Activated naive CD8-positive, alpha-beta T cell treated with anti-CD3 and anti-CD28 coated beads, Interleukin-2, amount 10 ng/mL, durations not matched to agents 7 days and 5 days (primary cell): ENCODE results near the gene RANBP9. TPM values are rescaled to one million over a fixed set of nuclear protein-coding genes. Genes with fewer than 3 reads are reported as not detected.
A peak's percentile ranks its signal among the peaks of the same experiment; 100 is the strongest.

Source experiments
- ATAC-seq: fragments of 150-1000 bp; cut with Tn5 transposase; one replicate; pipeline ENCODE4 v1.10.0; 2021; ENCODE audit warnings: low read depth, moderate library complexity
- POLR2A ChIA-PET: fragments of 350-600 bp; sonication (Branson Sonifier 250); formaldehyde crosslinking; loops from one replicate; lab custom pipeline; 2021; ENCODE audit warnings: antibody characterized with exemption; lab: Charles Lee
- DNase-seq: peaks from one replicate; pipeline ENCODE4 v3.0.0; 2021
- H3K27ac Mint-ChIP-seq: one replicate; pipeline ENCODE4 v1.8.0; 2022; ENCODE audit warnings: mild to moderate bottlenecking, mixed read lengths
- H3K27me3 Mint-ChIP-seq: one replicate; pipeline ENCODE4 v1.8.0; 2022; ENCODE audit warnings: mild to moderate bottlenecking, moderate library complexity, mixed read lengths
- H3K36me3 Mint-ChIP-seq: one replicate; pipeline ENCODE4 v1.8.0; 2021; ENCODE audit warnings: mild to moderate bottlenecking, mixed read lengths
- H3K4me1 Mint-ChIP-seq: one replicate; pipeline ENCODE4 v1.8.0; 2021; ENCODE audit warnings: mixed read lengths
- H3K4me3 Mint-ChIP-seq: one replicate; pipeline ENCODE4 v1.8.0; 2022; ENCODE audit warnings: mild to moderate bottlenecking, moderate library complexity, mixed read lengths
- H3K9me3 Mint-ChIP-seq: one replicate; pipeline ENCODE4 v1.8.0; 2021; ENCODE audit warnings: mixed read lengths
- total RNA-seq, 2 experiments: library from RNA; stranded (reverse); gene quantifications; one replicate each; pipeline ENCODE4 v1.2.3, GENCODE V29; 2021

RANBP9 gene
- total RNA-seq, 2 experiments from 2014 or later, result 55.3 to 56.3 TPM

DNA sequence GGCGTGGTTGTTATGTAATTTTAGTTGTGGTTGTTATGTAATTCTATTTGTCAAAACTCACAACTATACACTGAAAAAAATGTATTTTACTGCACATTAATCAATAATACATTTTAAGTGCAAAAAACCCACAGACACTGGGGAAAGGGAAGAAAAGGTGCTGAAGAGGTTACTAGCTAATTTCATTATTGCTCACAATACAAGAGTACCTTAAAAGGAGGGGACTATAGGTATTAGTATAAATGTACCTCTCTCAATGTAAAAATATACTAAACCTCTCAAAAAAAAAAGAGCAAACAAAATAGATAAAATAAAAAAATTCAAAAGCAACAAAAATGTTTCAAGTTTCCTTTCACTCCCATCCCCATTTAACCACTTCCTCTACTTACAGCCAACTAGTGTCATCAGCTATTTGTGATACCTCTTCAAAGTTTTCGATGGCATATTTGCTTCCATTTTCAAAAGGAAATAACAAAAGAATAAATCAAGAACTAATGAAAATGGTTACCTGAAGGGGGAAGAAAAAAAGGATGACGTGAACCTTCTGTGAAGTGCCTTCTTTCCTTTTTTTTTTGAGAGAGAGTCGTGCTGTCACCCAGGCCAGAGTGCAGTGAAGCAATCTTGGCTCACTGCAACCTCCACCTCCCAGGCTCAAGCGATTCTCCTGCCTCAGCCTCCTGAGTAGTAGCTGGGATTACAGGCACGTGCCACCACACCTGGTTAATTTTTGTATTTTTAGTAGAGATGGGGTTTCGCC is 30.2 kb downstream of the RANBP9 start:
- no peaks in the 10 kb centered on the region for H3K27me3 Mint-ChIP-seq
- POLR2A ChIA-PET, result interaction anchor here (0.9 to 2.4 kb wide), 5 partner anchors 10 to 106 kb away, joined by 3 to 16 read pairs (median 4); partner anchors contain the start of genes NOL7 and RANBP9
- peaks cover 5% of the 10 kb centered on the region for H3K9me3 Mint-ChIP-seq
- H3K4me3 Mint-ChIP-seq, result peak overlapping the region; percentile 81
- ATAC-seq, result peak; percentile 83
- H3K36me3 Mint-ChIP-seq, result peaks cover 34% of the 10 kb centered on the region
- peaks cover 27% of the 10 kb centered on the region for H3K4me1 Mint-ChIP-seq
- peak overlapping the region; percentile 97 for H3K27ac Mint-ChIP-seq
- DNase-seq, result no peak

DNA sequence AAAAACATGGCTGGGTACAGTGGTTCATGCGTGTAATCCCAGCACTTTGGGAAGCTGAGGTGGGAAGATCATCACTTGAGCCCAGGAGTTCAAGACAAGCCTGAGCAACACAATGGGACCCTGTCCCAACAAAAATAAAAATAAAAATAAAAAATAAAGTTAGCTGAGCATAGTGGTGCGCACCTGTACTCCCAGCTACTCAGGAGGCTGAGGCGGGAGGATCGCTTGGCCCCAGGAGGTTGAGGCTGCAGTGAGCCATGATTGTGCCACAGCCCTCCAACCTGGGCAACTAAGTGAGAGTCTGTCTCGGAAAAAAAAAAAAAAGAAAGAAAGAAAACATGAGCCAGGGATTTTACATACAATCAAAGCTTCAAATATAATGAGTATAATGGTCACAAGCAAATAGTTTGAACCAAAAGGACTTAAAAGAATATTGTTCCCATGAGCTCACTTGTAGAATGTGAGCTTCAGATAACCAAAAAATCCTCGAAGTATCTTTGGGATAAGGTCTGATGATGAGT is 31.1 kb downstream of the RANBP9 start:
- Mint-ChIP-seq H3K4me3 (no peak overlapping the region), H3K27me3 (no peaks in the 10 kb centered on the region), H3K4me1 (peaks cover 29% of the 10 kb centered on the region), H3K36me3 (peaks cover 36% of the 10 kb centered on the region), H3K27ac (peak overlapping the region; percentile 97), H3K9me3 (peaks cover 7% of the 10 kb centered on the region)
- no peak for ATAC-seq
- no peak for DNase-seq
- POLR2A ChIA-PET, result interaction anchor here (0.9 to 2.4 kb wide), 4 partner anchors 9 to 65 kb away, joined by 4 to 16 read pairs (median 4); partner anchors contain the start of genes NOL7 and RANBP9

DNA sequence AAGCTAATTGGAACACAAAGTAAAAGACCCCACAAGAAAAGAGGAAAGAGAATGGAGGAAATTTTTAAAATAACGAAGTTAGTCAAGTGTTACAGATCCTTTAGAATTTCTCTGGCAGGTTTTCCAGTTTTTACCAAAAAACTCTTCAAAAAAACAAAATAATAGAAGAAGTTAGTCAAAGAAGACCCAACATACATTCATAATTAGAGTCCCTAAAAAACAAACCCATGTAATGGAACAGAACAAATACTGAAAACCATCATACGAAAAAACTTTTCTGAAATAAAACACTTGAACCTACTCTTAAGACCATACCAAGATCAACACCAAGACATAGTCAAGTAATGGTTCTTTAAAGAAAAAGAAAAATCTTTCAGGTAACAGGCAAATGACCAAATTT is 31.6 kb downstream of the RANBP9 start:
- POLR2A ChIA-PET, result interaction anchor here (1.2 to 2.4 kb wide), 2 partner anchors 10 to 31 kb away, joined by 4 to 16 read pairs; partner anchors contain the start of gene RANBP9
- Mint-ChIP-seq H3K27me3 (no peaks in the 10 kb centered on the region), H3K27ac (peak overlapping the region; percentile 14), H3K36me3 (peaks cover 38% of the 10 kb centered on the region), H3K9me3 (peaks cover 7% of the 10 kb centered on the region), H3K4me3 (no peak overlapping the region), H3K4me1 (peaks cover 29% of the 10 kb centered on the region)
- ATAC-seq, result no peak
- no peak for DNase-seq

DNA sequence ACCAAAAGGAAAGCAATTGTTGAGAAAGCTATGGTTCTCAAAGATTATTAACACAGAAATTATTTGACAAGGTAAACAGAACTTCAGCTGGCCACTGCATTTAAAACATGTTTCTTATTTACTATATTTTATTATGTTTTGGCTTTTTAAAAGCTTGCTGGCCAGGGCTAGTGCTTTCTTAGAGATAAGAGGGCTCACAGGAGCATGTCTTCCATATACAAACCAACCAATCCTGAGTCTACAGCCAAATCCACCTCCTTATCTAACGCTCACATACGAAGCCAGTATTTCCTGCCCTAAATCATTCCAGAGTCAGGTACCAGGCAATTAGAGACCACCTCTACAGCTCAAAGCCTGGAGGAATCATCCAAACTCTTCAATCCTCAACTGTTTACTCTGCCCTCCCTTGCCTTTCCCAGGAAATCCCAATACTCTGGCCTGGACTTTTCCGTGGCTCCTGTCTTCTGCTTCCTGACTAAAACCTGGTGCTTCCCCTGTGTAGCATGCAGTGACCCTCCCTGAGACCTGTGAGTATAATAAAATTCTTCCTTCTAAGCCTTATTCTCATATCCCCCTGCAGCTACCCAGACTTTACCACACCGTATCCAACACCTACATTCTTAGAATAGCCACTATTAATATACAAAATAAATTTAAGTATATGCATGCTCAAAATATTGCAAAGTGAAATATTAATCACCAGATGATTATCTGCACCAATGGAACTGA is 33.2 kb downstream of the RANBP9 start:
- H3K4me1 Mint-ChIP-seq, result peaks cover 27% of the 10 kb centered on the region
- ATAC-seq (no peak), DNase-seq (no peak)
- no peaks in the 10 kb centered on the region for H3K27me3 Mint-ChIP-seq
- peaks cover 7% of the 10 kb centered on the region for H3K9me3 Mint-ChIP-seq
- POLR2A ChIA-PET, result no interaction called here
- peaks cover 43% of the 10 kb centered on the region for H3K36me3 Mint-ChIP-seq
- no peak overlapping the region for H3K27ac Mint-ChIP-seq
- H3K4me3 Mint-ChIP-seq, result no peak overlapping the region

DNA sequence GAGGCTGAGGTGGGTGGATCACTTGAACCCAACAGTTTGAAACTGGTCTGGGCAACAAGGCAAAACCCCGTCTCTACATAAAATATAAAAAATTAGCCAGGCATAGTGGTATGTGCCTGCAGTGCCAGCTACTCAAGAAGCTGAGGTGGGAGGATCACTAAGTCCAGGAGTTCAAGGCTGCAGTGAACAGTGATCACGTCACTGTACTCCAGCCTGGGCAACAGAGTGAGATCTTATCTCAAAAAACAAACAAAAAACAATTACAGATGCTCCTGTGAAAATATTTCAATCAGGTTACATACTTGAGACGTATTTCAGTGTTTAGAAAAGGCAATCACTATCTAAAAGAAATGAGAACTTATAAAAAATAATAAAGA is 33.8 kb downstream of the RANBP9 start:
- no peak for ATAC-seq
- no peak overlapping the region for H3K27ac Mint-ChIP-seq
- H3K36me3 Mint-ChIP-seq, result peaks cover 42% of the 10 kb centered on the region
- DNase-seq, result no peak
- H3K4me1 Mint-ChIP-seq, result peaks cover 26% of the 10 kb centered on the region
- H3K4me3 Mint-ChIP-seq, result no peak overlapping the region
- POLR2A ChIA-PET, result no interaction called here
- peaks cover 7% of the 10 kb centered on the region for H3K9me3 Mint-ChIP-seq
- H3K27me3 Mint-ChIP-seq, result no peaks in the 10 kb centered on the region

DNA sequence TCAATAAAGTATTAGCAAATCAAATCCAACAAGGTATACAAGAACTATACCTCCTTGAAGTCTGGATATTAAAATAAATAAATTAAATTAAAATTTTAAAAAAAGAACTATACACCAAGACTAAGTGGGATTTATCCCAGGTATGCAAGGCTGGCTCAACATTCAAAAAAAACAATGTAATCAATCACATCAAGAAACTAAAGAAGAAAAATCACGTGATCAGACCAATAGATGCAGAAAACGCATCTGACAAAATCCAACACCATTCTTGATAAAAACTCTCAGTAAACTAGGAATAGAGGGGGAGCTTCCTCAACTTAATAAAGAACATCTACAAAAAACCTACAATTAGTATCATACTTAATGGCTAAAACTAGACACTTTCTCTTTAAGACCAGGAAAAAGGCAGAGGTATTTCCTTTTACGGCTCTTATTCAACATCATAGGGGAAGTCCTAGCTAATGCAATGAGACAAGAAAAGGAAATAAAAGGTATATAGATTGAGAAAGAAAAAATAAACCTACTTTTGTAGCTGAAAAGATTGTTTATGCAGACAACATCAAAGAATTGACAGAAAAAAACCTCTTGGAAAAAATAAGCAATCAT is 35.0 kb downstream of the RANBP9 start:
- ATAC-seq (no peak), DNase-seq (no peak)
- Mint-ChIP-seq H3K4me3 (no peak overlapping the region), H3K27me3 (no peaks in the 10 kb centered on the region), H3K36me3 (peaks cover 48% of the 10 kb centered on the region), H3K27ac (no peak overlapping the region), H3K4me1 (peaks cover 30% of the 10 kb centered on the region), H3K9me3 (peaks cover 7% of the 10 kb centered on the region)
- POLR2A ChIA-PET, result no interaction called here

DNA sequence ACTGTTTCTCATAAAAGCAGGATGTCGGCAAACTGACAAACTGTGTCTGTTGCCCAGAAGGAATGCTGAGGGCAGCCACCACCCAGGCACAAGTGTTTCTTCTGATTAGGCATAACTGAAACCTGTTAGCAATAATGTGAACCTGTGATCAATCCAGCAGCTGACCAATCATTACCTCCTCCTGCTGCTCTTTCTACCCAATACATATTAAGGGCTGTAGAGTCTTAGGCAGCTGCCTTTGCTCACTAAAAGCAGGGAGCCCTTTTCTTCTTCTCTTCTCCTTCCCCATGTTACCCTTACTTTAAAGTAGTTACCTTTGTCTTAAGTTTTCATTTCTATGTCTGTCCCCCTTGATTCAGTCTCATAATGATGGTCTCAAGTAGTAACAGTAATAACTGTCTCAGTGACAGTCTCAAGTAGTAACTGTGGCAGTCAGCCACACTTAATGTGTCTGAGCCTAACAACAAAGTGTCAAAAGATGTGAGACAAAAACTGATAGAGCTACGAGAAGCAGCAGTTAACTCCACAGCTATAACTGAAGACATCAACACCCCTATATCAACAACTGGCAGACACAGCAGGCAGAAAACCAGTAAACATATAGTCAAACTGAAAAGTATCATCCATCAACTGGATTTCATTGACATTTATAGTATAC is 37.0 kb downstream of the RANBP9 start:
- no peak overlapping the region for H3K27ac Mint-ChIP-seq
- H3K27me3 Mint-ChIP-seq, result no peaks in the 10 kb centered on the region
- peaks cover 51% of the 10 kb centered on the region for H3K36me3 Mint-ChIP-seq
- no peak for ATAC-seq
- POLR2A ChIA-PET, result no interaction called here
- peaks cover 19% of the 10 kb centered on the region for H3K4me1 Mint-ChIP-seq
- DNase-seq, result no peak
- peaks cover 8% of the 10 kb centered on the region for H3K9me3 Mint-ChIP-seq
- no peak overlapping the region for H3K4me3 Mint-ChIP-seq

DNA sequence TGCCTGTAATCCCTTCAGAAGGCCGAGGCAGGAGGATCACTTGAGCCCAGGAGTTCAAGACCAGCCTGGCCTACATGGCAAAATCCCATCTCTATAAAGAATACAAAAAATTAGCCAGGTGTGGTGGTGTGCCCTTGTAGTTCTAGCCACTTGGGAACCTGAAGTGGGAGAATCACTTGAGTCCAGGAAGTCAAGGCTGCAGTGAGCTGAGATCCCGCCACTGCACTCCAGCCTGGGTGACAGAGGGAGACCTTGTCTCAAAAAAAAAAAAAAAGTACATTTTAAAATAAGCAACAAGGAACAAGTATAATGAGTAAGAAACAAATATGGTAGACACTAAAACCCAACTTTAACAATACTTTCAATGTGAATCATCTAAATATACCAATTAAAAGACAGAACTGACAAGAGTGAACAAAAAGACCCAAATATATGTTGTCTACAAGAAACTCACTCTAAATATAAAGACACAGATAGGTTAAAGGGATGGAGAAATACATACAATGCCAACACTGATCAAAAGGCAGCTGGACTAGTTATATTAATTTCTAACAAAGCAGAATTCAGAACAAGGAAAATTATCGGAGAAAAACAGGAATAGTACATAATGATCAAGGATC is 37.7 kb downstream of the RANBP9 start:
- no peak overlapping the region for H3K4me3 Mint-ChIP-seq
- DNase-seq (no peak), ATAC-seq (no peak)
- H3K4me1 Mint-ChIP-seq, result peaks cover 24% of the 10 kb centered on the region
- POLR2A ChIA-PET, result no interaction called here
- H3K27me3 Mint-ChIP-seq, result no peaks in the 10 kb centered on the region
- H3K36me3 Mint-ChIP-seq, result peaks cover 55% of the 10 kb centered on the region
- no peak overlapping the region for H3K27ac Mint-ChIP-seq
- peaks cover 8% of the 10 kb centered on the region for H3K9me3 Mint-ChIP-seq

DNA sequence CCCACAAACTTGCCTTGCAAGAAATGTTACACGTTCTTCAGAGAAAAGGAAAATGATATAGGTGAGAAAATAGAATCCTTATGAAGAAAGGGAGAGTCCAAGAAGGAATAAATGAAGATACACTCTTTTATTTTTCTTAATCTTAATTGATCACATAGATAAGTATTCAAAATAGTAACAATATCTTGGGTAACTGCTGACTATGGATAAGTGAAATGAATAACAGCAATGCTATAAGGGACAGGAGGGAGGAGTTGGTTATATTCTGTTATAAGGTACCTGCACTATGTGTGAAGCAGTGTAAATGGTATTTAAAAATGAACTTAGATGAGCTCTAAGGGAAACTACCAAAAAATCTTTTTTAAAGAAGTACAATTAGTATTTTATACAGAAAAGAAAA is 38.3 kb downstream of the RANBP9 start:
- POLR2A ChIA-PET, result no interaction called here
- DNase-seq (no peak), ATAC-seq (no peak)
- no peaks in the 10 kb centered on the region for H3K27me3 Mint-ChIP-seq
- H3K9me3 Mint-ChIP-seq, result peaks cover 8% of the 10 kb centered on the region
- H3K27ac Mint-ChIP-seq, result no peak overlapping the region
- H3K4me1 Mint-ChIP-seq, result peaks cover 28% of the 10 kb centered on the region
- H3K4me3 Mint-ChIP-seq, result no peak overlapping the region
- peaks cover 54% of the 10 kb centered on the region for H3K36me3 Mint-ChIP-seq

DNA sequence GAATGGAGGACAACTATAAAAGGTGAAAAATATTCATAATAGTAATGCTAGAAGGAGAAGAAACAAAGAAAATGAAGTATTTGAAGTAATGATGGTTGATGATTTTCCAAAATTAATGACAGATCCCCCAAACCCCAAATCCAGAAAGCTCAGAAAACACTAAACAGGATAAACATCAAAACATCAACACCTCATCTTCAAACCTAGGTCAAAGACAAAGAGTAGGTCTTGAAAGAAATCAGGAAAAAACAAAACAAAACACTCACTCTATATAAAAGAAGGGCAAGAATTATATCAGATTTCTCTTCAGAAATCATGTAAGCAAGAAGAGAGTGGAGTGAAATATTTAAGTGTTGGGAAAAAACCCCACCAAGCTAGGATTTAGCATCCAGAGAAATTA is 38.7 kb downstream of the RANBP9 start:
- Mint-ChIP-seq H3K4me3 (no peak overlapping the region), H3K27me3 (no peaks in the 10 kb centered on the region), H3K4me1 (peaks cover 30% of the 10 kb centered on the region), H3K36me3 (peaks cover 54% of the 10 kb centered on the region), H3K27ac (no peak overlapping the region), H3K9me3 (peaks cover 8% of the 10 kb centered on the region)
- DNase-seq, result no peak
- ATAC-seq, result no peak
- POLR2A ChIA-PET, result interaction anchor here (0.6 kb wide), 1 partner anchor 11 kb away, joined by 3 read pairs; no protein-coding TSS in a partner anchor

DNA sequence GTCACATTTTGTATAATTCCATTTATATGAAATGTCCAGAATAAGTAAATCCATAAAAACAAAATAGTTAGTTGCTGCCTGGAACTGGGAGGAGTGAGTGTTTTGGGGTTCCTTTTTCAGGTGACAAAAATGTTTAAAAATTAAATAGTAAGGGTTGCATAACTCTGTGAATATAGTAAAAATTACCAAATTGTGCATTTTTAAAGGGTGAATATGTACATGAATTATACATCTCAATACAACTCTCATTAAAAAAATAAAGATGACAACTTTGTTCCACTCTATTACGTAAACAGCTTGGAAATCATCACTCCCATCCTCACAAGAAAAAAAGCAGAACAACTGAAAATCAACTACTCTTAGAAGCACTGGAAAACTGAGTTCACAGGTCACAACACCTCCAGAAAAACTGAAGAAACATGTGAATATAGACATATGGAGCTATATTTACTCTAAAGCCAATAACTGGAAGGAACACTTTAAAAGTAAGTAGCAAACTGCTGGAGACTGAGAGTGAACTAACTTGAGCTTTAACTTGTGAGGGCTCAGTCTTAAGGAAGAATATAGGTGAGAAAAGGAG is 40.0 kb downstream of the RANBP9 start:
- Mint-ChIP-seq H3K27me3 (no peaks in the 10 kb centered on the region), H3K27ac (no peak overlapping the region), H3K4me3 (no peak overlapping the region), H3K9me3 (peaks cover 7% of the 10 kb centered on the region), H3K4me1 (peaks cover 40% of the 10 kb centered on the region), H3K36me3 (peaks cover 51% of the 10 kb centered on the region)
- POLR2A ChIA-PET, result interaction anchor here (1.1 kb wide), 1 partner anchor 9 kb away, joined by 4 read pairs; no protein-coding TSS in a partner anchor
- DNase-seq, result no peak
- ATAC-seq, result no peak

DNA sequence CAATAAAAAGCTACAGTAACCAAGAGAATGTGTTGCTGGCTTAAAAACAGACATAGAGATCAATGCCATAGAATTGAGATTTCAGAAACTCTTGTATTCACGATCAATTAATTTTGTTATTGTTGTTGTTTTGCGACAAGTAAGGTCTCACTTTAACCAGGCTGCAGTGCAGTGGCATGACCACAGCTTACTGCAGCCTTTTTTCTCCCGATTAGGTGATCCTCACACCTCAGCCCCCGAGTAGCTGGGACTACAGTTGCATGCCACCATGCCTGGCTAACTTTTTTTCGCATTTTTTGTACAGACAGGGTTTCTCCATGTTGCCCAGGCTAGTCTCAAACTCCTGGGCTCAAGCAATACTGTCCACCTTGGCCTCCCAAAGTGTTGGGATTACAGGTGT is 42.2 kb downstream of the RANBP9 start:
- POLR2A ChIA-PET, result interaction anchor here (1.2 kb wide), 1 partner anchor 11 kb away, joined by 4 read pairs; no protein-coding TSS in a partner anchor

More for the DNA sequence above, 42.2 kb downstream of the RANBP9 start:
- ATAC-seq (no peak), DNase-seq (no peak)
- Mint-ChIP-seq H3K27ac (no peak overlapping the region), H3K36me3 (peaks cover 50% of the 10 kb centered on the region), H3K4me1 (peaks cover 51% of the 10 kb centered on the region), H3K9me3 (peaks cover 4% of the 10 kb centered on the region), H3K4me3 (no peak overlapping the region), H3K27me3 (no peaks in the 10 kb centered on the region)
